ENCODE measurements around the gene KIF1B.
"Not testable (repeated sequence)": the region's sequence is repeated elsewhere in the genome, so short reads cannot be mapped to it uniquely, and the experiment has no call there.

KIF1B gene

DNA sequence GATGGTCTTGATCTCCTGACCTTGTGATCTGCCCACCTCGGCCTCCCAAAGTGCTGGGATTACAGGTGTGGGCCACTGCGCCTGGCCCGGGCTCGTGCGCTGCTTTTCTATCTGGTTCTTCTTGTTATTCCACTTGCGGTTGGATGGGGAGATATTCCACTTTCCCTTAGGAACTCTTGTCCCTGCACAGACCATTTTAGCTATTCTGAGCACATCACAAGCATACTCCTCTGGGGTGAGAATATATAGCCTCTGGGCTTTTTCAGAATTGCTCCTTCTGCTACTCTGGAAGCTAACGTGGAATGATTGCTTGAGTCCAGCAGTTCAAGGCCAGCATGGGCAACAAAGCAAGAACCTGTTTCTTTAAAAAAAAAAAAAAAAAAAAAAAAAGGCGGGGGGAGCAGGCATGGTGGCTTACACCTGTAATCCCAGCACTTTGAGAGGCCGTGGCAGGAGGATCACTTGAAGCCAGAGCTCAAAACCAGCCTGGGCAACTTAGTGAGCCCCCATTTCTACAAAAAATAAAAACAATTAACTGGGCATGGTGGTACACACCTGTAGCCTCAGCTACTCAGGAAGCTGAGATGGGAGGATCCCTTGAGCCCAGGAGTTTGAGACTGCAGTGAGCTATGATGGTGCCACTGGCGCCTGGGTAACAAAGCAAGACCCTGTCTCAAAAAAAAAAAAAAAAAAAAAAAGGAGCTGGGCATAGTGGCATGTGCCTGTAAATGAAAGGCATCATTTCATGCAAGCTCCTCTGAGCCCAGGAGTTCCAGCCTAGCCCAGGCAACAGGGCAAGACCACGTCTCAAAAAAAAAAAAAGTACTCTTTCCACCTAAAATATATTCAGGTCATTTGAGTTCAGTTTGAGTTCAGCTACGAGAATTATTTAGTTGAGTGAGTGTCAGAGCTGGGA, 176.6 kb downstream of the KIF1B start:
- no peak for DNase-seq

DNA sequence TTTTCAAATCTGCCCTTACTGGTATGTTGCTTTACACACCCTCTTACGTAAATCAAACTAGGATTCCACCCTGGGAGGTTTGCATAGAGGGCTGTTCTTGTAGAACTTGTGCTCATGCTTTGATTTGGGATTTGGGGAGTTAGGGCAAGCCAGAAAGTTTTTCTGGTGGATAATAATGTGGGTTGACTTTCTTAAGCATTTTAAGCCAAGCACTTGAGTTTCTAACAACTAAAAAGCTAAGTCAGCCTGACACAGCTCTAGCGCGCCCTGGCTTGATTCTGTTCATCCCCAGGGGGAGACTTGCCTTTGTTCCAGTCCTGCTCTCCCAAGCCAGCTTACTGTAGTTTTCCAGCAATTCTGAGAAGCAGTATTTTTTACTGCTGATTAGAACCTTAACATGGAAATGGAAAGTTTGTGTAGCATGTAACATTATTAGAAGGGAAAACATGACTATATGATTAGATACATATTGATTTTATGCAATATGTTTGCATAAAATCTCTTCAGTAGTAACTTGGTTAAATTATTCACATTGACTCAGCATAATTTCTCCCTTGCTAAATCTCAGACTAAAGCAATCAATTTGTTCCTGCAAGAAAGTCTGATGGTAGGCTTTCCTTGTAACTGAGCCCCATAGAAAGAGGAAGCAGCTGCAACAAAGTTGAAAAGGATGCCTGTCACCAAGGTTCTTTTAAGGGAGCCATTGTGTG, 177.5 kb downstream of the KIF1B start:
- DNase-seq: no peak

DNA sequence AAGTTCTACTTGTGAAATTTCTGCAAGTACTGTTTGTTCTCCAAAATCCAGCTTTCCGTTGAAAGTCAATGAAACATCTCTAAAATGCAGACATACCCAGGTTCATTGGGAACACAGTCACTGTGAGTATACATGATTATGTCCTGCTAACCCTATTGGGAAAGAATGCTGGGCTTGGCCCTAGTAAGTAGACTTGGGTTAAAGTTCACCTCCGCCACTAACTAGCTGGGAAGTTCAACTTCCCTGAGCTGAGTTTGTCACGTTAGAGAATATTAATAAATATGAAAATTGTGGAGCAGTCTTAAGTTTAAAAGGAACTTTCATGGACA, 178.0 kb downstream of the KIF1B start:
- no peak for DNase-seq

- no peak for DNase-seq
Observed at GRCh38 chr1:10389271-10389973, 179.1 kb downstream of the KIF1B start.

DNA sequence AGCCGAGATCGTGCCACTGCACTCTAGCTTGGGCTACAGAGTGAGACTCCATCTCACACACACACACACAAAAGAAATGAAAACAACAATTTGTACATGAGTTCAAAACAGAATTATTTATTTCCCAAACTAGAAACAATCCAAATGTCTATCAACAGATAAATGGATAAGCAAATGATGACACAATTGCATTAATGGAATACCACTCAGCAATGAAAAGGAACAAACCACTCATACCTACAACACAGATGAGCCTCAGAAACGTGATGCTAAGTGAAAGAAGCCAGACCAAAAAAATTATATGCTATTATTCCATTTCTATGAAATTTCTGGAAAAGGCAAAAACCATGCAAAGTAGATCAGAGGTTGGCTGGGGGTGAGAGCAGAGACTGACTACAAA, 186.5 kb downstream of the KIF1B start:
- no peak for DNase-seq

DNA sequence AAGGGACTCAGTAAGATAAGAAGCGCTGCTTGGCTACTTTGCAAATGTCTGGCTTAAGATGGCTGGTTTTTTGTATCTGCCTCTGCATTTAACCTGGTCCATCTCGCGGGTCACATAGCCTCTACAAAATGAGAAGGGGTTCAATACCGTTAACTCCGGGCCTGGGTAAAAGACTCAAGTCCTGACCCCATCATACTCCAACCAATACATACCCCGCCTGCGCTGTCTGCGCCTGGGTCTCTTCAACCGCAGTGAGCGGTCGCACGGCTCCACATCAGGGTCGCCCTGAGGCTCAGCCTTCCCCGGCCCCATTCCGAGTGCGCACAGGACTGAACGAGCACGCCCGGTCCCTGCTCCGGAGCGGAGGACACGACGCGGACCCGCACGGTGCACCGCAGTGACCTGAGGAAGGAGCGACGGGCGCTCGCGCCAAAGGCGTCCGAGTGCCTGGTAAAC, 187.9 kb downstream of the KIF1B start:
- no peak for DNase-seq

DNA sequence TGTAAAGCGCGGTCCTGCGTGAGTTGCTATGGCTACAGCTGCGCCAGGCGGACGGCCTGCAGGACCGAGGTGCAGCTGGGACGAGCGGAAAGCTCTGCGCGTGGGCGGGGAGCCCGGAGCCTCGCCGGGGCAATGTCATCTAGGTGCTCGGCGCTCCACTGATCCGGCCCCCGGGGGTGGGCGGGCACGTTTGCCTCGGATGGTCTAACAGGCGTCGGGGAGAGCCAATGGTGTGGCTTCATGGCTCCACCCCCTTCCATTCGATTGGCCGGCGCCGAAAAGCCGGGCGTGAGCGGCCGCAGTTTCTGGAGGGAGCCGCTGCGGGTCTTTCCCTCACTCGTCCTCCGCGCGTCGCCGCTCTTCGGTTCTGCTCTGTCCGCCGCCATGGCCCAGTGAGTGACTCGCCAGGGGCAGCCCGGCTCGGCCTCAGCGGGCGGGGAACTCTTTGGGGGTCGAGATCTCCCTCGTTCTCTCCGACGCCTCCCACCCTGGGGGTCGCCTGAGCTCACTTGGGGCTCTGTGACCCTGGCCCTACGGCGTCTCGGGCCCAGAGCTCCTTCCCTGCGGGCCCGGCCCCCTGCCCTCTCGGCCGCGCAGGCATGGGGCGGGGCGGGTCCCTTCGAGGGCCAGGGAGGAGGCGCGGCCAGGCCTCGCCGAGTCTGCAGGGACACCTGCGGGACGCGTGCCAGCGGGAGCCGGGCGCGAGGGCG, 188.5 kb downstream of the KIF1B start, which contains the start of gene PGD:
Gene PGD, plus strand, starts transcription at position 331 of the 710 bp plus-strand sequence. Its CDS starts 54 bp downstream, at position 385.
- DNase-seq: peak; percentile 95

- DNase-seq: no peak
Observed at GRCh38 chr1:10399444-10399941, 189.1 kb downstream of the KIF1B start.

GRCh38 chr1:10400013-10400412, 189.6 kb downstream of the KIF1B start:
- DNase-seq: no peak

- no peak for DNase-seq
Observed at GRCh38 chr1:10401281-10401680, 190.9 kb downstream of the KIF1B start.

- no peak for DNase-seq
Observed at GRCh38 chr1:10402729-10403274, 192.4 kb downstream of the KIF1B start.

- DNase-seq: no peak
Observed at GRCh38 chr1:10407201-10407600, 196.8 kb downstream of the KIF1B start.

- DNase-seq: peak; percentile 28
Observed at GRCh38 chr1:10415211-10415930, 205.0 kb downstream of the KIF1B start.

DNA sequence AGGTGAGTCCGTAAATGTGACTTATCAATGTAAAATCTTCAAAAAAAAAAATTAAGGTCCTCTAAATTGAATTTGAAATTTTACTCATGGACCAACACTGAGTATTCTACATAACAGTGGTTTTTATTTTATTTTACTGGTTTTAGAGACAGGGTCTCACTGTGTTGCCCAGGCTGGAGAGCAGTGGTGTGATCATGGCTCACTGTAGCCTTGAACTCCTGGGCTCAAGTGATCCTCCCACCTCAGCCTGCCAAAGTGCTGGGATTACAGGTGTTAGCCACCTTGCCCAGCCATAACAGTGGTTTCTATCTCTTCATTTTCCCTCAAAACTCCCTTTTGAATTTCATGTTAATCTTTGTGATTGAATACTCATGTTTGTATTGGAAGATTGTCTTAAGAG, 205.6 kb downstream of the KIF1B start:
- DNase-seq: not testable (repeated sequence)

- DNase-seq: not testable (repeated sequence)
Observed at GRCh38 chr1:10418741-10419140, 208.4 kb downstream of the KIF1B start.

DNA sequence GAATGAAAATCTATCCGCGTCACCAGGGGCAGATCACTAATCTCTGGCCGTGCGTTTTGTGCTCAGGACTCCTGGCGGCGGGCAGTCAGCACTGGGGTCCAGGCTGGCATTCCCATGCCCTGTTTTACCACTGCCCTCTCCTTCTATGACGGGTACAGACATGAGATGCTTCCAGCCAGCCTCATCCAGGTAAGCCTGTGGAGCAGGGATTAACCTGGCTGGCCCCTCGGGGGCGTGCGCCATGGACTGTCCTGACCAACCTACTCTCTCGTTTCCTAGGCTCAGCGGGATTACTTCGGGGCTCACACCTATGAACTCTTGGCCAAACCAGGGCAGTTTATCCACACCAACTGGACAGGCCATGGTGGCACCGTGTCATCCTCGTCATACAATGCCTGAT, 209.0 kb downstream of the KIF1B start:
- DNase-seq: no peak

- DNase-seq: no peak
Observed at GRCh38 chr1:10421637-10422036, 211.3 kb downstream of the KIF1B start.

DNA sequence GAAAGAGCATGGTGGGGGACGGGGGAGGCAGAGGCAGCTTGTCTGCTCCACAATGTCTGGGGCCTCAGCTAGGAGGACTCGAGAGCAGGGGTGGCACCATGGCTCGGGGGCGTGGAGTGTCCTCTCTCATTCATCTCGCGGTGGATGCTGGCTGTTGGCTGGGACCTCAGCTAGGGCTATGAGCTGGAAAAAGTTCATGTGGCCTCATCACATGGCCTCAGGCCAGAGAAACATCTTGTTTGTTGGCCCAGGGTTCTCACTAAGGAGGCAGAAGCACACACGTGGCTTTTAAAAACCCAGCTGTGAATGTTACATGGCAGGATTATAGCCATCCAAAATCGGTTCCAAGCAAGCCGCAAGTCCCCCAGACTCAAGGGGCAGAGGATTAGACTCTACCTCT, 213.7 kb downstream of the KIF1B start:
- DNase-seq: no peak

GRCh38 chr1:10424651-10425050, 214.3 kb downstream of the KIF1B start:
- no peak for DNase-seq

DNA sequence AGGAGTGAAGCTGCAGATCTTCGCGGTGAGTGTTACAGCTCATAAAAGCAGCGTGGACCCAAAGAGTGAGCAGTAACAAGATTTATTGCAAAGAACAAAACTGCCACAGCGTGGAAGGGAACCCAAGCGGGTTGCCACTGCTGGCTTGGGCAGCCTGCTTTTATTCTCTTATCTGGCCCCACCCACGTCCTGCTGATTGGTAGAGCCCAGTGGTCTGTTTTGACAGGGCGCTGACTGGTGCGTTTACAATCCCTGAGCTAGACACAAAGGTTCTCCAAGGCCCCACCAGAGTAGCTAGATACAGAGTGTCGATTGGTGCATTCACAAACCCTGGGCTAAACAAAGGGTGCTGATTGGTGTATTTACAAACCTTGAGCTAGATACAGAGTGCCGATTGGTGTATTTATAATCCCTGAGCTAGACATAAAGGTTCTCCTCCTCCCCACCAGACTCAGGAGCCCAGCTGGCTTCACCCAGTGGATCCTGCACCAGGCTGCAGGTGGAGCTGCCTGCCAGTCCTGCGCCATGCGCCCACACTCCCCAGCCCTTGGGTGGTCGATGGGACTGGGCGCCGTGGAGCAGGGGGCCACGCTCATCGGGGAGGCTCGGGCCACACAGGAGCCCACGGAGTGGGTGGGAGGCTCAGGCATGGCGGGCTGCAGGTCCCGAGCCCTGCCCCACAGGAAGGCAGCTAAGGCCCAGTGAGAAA, 215.6 kb downstream of the KIF1B start:
- DNase-seq: not testable (repeated sequence)

- not testable (repeated sequence) for DNase-seq
Observed at GRCh38 chr1:10426535-10426848, 216.1 kb downstream of the KIF1B start.
